Right lobe of liver (tissue), 6 donors: ENCODE data around the gene SPAG7. TPM values are rescaled to one million over a fixed set of nuclear protein-coding genes. Genes with fewer than 3 reads are reported as not detected.

Experiments
- ATAC-seq, 4 donors: fragments of 200-7000 bp; cut with Tn5 transposase; one replicate each; pipeline ENCODE4 v1.9.1; 2020; ENCODE audit warnings: mild to moderate bottlenecking in 4 of 4, moderate library complexity in 4 of 4
- DNase-seq, 3 donors: peaks; one replicate each; pipeline ENCODE4 v3.0.0-alpha.2; 2020
- H3K27ac ChIP-seq, 3 donors: fragments of 200-600 bp; one replicate each; pipeline ENCODE4 v1.8.0; 2022
- H3K27me3 ChIP-seq, 2 donors: fragments of 200-600 bp; one replicate each; pipeline ENCODE4 v1.8.0; 2022
- H3K36me3 ChIP-seq, 4 donors: fragments of 200-600 bp; sonication (generic) in 1 of 4; one replicate each; pipeline versions ENCODE4 v1.5.1 to v1.8.0; 2017 to 2022; ENCODE audit warnings: control low read depth in 1 of 4
- H3K4me1 ChIP-seq, 4 donors: fragments of 200-600 bp; sonication (generic) in 1 of 4; one replicate each; pipeline versions ENCODE4 v1.5.1 to v1.8.0; 2017 to 2022; ENCODE audit warnings: control low read depth in 1 of 4
- H3K4me3 ChIP-seq, 3 donors: fragments of 200-600 bp; one replicate each; pipeline ENCODE4 v1.8.0; 2022
- H3K9me3 ChIP-seq, 4 donors: fragments of 200-600 bp; sonication (generic) in 1 of 4; one replicate each; pipeline versions ENCODE4 v1.5.1 to v1.8.0; 2017 to 2022; ENCODE audit warnings: control low read depth in 1 of 4
- POLR2A ChIP-seq: fragments of 450-650 bp; IDR thresholded peaks from one replicate; pipeline ENCODE4 v1.6.1; 2017; ENCODE audit warnings: antibody characterized with exemption, mild to moderate bottlenecking
- WGBS: methylation state at CpG from one replicate; pipeline ENCODE4 v1.1.6; 2018; ENCODE audit warnings: low coverage, low lambda C conversion rate; ENCODE audit not compliant: insufficient coverage; ENCODE audit errors: missing lambda C conversion rate; 5-methylcytosine and 5-hydroxymethylcytosine counted together
- intact Hi-C, 2 donors: fragments of 100-400 bp; cut with DNase I; formaldehyde crosslinking; loops; one replicate each; pipeline versions ENCODE4 v1.11.2 to v1.14.1; 2022
- total RNA-seq, 6 experiments: library from RNA; depleted of rRNA in 2 of 6; stranded (reverse); fragments of >200 nt in 2 of 6; fragmentation: NEBNext Ultra II Directional in 3 of 6; extraction: Animal tissue kit (Norgen Biotek cat#: 25700) in 3 of 6; gene quantifications; one replicate each; pipeline versions ENCODE4 v1.1.0 to v1.2.4, GENCODE V29; 2016 to 2023
- TF ChIP-seq, protein P1 (sequence below), 4 donors: fragments of 200-600 bp in 3 of 4; fragments of 450-650 bp in 1 of 4; IDR thresholded peaks; one replicate each; pipeline versions ENCODE4 v1.5.1 to v1.8.0; 2016 to 2022; ENCODE audit warnings: antibody characterized with exemption in 4 of 4, mild to moderate bottlenecking in 2 of 4
- donor health status: DM: no; HTN: yes; CAD: no.
- donor health status: DM: no; HTN: no; CAD: no.
- donor health status: DM: no; HTN: no; CAD: no.
- donor health status: DM: no; HTN: yes; CAD: no.
- donor health status: DM: no; HTN: yes; CAD: no.

The SPAG7 gene
- total RNA-seq, 6 experiments from 2014 or later = 22.3 to 33.9 (median 26.4) TPM

DNA sequence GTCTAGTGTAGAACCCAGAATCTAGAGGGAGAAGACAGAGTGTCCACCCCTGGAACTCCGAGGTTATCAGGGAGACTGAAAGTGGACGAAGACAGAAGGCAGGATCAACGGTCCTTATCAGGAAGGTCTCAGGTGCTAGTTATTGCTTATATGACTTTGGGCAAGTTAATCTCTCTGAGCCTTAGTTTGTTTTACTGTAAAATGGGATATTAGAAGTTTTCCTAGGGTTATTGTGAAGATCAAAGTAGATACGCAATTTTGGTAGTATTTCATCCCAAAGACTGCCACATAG, 26.4 kb downstream of the SPAG7 start:
- H3K4me1 ChIP-seq = peaks cover 0 to 36% (median 11%) of the 10 kb centered on the region in 4 donors
- no peaks in the 10 kb centered on the region for H3K27me3 ChIP-seq
- H3K9me3 ChIP-seq = no peaks in the 10 kb centered on the region
- DNase-seq = no peak
- H3K27ac ChIP-seq = peak overlapping the region in 2 of 3 donors; percentile 70 to 83
- H3K4me3 ChIP-seq = peak overlapping the region; percentile 83 to 95 (median 87)
- WGBS = 23% methylated on average over 4 of the region's 4 CpGs
- intact Hi-C loops = no loop called here
- H3K36me3 ChIP-seq = peaks cover 0 to 50% (median 9%) of the 10 kb centered on the region in 4 donors
- no peak for TF ChIP-seq POLR2A
- TF ChIP-seq, protein P1, sequence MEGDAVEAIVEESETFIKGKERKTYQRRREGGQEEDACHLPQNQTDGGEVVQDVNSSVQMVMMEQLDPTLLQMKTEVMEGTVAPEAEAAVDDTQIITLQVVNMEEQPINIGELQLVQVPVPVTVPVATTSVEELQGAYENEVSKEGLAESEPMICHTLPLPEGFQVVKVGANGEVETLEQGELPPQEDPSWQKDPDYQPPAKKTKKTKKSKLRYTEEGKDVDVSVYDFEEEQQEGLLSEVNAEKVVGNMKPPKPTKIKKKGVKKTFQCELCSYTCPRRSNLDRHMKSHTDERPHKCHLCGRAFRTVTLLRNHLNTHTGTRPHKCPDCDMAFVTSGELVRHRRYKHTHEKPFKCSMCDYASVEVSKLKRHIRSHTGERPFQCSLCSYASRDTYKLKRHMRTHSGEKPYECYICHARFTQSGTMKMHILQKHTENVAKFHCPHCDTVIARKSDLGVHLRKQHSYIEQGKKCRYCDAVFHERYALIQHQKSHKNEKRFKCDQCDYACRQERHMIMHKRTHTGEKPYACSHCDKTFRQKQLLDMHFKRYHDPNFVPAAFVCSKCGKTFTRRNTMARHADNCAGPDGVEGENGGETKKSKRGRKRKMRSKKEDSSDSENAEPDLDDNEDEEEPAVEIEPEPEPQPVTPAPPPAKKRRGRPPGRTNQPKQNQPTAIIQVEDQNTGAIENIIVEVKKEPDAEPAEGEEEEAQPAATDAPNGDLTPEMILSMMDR (IDR thresholded peaks at IDR 0.05) = no peak
- ATAC-seq = no peak

DNA sequence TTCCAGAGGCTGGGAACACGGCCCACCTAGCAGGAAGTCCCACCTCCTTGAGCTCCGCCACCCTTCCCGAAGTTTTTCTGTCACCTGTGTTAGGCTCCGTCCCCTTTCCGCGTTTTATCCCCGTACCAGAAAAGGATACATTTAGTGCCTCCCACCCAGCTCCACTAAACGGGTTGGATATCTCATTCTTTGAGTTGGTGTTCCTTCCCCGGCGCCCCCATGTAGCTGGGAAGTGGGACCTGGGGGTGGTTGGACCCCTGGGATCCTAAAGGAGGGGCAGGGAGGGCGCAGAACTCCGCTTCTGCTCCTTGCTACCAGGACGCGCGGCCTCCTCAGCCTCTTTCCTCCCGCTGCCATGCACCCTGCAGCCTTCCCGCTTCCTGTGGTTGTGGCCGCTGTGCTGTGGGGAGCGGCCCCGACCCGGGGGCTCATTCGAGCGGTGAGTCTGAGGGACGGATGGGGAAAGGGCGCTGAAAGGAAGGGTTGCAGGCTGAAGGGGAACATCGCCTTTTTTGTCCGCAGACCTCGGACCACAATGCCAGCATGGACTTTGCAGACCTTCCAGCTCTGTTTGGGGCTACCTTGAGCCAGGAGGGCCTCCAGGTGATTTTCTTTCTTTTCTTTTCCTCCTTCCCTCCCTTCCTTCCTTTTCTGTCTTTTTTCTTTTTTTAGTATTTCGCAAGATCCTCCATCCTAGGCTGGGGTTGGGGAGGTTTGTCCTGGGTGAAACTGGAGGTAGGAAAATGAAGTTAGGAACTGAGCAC, 26.9 kb downstream of the SPAG7 start:
- WGBS = 1% methylated on average over 15 of the region's 29 CpGs
- no peaks in the 10 kb centered on the region for H3K9me3 ChIP-seq
- DNase-seq (peak in 2 of 3 donors; percentile 79 to 88), ATAC-seq (peak; percentile 68 to 79 (median 70))
- no peaks in the 10 kb centered on the region for H3K27me3 ChIP-seq
- peaks cover 0 to 45% (median 9%) of the 10 kb centered on the region in 4 donors for H3K36me3 ChIP-seq
- H3K4me3 ChIP-seq = peak overlapping the region; percentile 83 to 95 (median 87)
- peaks cover 0 to 31% (median 11%) of the 10 kb centered on the region in 4 donors for H3K4me1 ChIP-seq
- TF ChIP-seq, protein P1 (IDR thresholded peaks at IDR 0.05) = no peak
- no peak for TF ChIP-seq POLR2A
- intact Hi-C loops = no loop called here
- peak overlapping the region; percentile 70 to 93 (median 83) for H3K27ac ChIP-seq

DNA sequence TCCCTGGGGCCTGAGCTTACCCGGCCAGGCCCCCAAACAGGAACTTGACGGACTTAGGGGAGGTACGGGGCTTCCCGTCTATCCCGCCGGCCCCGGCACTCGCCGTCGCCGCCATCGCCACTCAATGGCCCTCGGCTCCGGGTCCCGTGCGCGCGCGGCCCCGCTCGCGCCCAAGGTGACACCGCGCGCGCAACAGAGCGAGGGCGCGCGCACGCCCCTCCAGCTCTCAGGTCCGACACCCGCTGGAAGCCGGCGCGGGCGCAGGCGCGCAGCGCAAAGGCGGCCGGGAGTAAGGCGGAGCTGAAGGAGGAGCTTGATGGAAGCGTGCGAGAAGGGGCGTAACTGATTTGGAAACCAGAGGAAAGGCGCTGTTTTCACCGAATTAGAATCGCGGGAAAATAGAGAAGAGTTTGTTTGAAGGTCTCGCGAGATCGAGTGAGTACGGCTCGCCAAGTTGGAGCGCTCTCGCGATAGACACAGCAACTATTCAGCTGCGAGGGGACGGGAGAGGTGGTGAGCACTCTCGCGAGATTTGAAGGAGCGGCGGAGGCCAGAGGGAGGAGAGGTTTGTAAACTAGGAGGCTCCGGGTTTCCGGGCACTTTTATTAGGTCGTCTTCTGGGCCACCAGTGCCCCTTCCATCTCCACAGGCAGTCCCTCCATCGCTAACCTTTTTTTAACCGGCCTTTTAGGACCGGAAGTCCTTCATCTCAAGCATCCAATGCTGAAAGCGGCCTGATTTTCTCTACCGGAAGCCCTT, 27.6 kb downstream of the SPAG7 start, which contains the start of the genes RNF167 and SLC25A11:
Gene RNF167 (plus strand): TSS at position 473 of the 759 bp plus-strand sequence. CDS start 642 bp downstream, outside the sequence.
Gene SLC25A11 (minus strand): TSS at position 251 of the 759 bp plus-strand sequence. CDS start 136 bp downstream, at position 115.
- H3K27ac ChIP-seq = peak within 1 kb of the TSS; percentile 77 to 93 (median 83)
- H3K4me1 ChIP-seq = peaks cover 0 to 24% (median 11%) of the 10 kb centered on the region in 4 donors
- peaks cover 0 to 37% (median 8%) of the 10 kb centered on the region in 4 donors for H3K36me3 ChIP-seq
- H3K4me3 ChIP-seq = peak within 1 kb of the TSS; percentile 83 to 95 (median 87)
- TF ChIP-seq POLR2A = peak; percentile 67
- TF ChIP-seq, protein P1 (IDR thresholded peaks at IDR 0.05) = no peak
- no peaks in the 10 kb centered on the region for H3K9me3 ChIP-seq
- H3K27me3 ChIP-seq = no peaks in the 10 kb centered on the region
- WGBS = under 1% methylated on average over 56 of the region's 72 CpGs
- DNase-seq (peak; percentile 94 to 97 (median 96)), ATAC-seq (peak; percentile 87 to 94 (median 90))
- intact Hi-C loops = no loop called here

DNA sequence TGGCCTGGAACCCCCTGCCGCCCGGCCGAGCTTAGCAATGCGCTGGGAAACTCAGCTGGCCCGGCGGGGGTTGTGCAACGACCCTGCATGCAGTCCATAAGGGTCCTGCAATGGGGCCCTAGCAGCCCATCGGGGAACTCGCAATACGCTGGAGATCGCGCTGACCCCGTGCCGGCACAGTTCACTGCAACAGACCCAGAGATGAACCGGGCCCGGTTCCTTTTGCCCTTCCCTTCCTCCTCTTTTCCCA, 28.1 kb downstream of the SPAG7 start:
- TF ChIP-seq, protein P1 (IDR thresholded peaks at IDR 0.05) = no peak
- no peak for TF ChIP-seq POLR2A
- H3K4me3 ChIP-seq = peak overlapping the region; percentile 83 to 95 (median 87)
- H3K36me3 ChIP-seq = peaks cover 0 to 35% (median 5%) of the 10 kb centered on the region in 4 donors
- no peaks in the 10 kb centered on the region for H3K9me3 ChIP-seq
- H3K27me3 ChIP-seq = no peaks in the 10 kb centered on the region
- DNase-seq (peak in 1 of 3 donors; percentile 53), ATAC-seq (peak in 2 of 4 donors; percentile 0 to 3)
- intact Hi-C loops = no loop called here
- H3K27ac ChIP-seq = peak overlapping the region; percentile 77 to 93 (median 83)
- H3K4me1 ChIP-seq = peaks cover 0 to 28% (median 14%) of the 10 kb centered on the region in 4 donors
- 0% methylated on average over 6 of the region's 16 CpGs for WGBS
